ENCODE data around the gene MTR. TPM values are rescaled to one million over a fixed set of nuclear protein-coding genes. Genes with fewer than 3 reads are reported as not detected.

MTR gene
- total and polyA plus RNA-seq, 9 of the 15 experiments (the other 6 are each of a cell fraction or from before 2014, with no cell fraction given) = 3.4 to 44.3 (median 20.3) TPM

GRCh38 chr1:236819856-236820255, 24.8 kb downstream of the MTR start:
- no peaks in the 10 kb centered on the region for H4K20me1 ChIP-seq (replicated peaks; ENCODE audit: control insufficient read depth, insufficient read depth, low read length)

More at GRCh38 chr1:236819856-236820255, 24.8 kb downstream of the MTR start:
- intact Hi-C loops (cut with micrococcal nuclease) (no loop called here), in situ Hi-C loops (cut with MboI) (no loop called here)
- no peaks in the 10 kb centered on the region for H3K9me3 ChIP-seq (replicated peaks; ENCODE audit: control insufficient read depth, insufficient read depth, low read depth, low read length)
- H3K27ac ChIP-seq (ENCODE audit: extremely low read depth, low read depth, low read length) = no peak overlapping the region
- peaks cover 88% of the 10 kb centered on the region for H3K36me3 ChIP-seq (ENCODE audit: control insufficient read depth, insufficient read depth, low read length)
- no peak overlapping the region for H3K4me3 ChIP-seq
- TF ChIP-seq ZNF57 (CRISPR knock-in tag; IDR thresholded peaks at IDR 0.05) = no peak
- TF ChIP-seq ZNF253 (CRISPR knock-in tag; conservative IDR thresholded peaks at IDR 0.05) = no peak
- TF ChIP-seq HDGF (IDR thresholded peaks at IDR 0.05) = no peak
- no peak for TF ChIP-seq ZNF263 (CRISPR knock-in tag; IDR thresholded peaks at IDR 0.05; ENCODE audit: borderline replicate concordance)
- TF ChIP-seq VEZF1 (CRISPR knock-in tag; IDR thresholded peaks at IDR 0.05) = no peak
- no peak for TF ChIP-seq SRSF7 (optimal IDR thresholded peaks at IDR 0.05; ENCODE audit: low read depth, low read length)
- no peak for TF ChIP-seq GTF2B (IDR thresholded peaks at IDR 0.05; ENCODE audit: extremely low read depth, insufficient read length)
- no peak for TF ChIP-seq ZNF668 (CRISPR knock-in tag; IDR thresholded peaks at IDR 0.05)
- TF ChIP-seq ZNF780A (CRISPR knock-in tag; IDR thresholded peaks at IDR 0.05) = no peak
- no TSS peak for BruUV-seq (replicated peaks)
- no peaks in the 10 kb centered on the region for H3K27me3 ChIP-seq (ENCODE audit: control insufficient read depth in 2 of 2, insufficient read depth in 2 of 2, low read length in 2 of 2)
- WGBS (ENCODE audit: insufficient coverage, low coverage, missing lambda C conversion rate) = 93% methylated on average over 9 of the region's 9 CpGs
- DNase-seq (ENCODE audit: extremely low read depth in 1 of 4, low spot score in 3 of 4) (no peak), ATAC-seq (no peak), FAIRE-seq (no peak)
- H2AFZ ChIP-seq (ENCODE audit: low read depth, low read length) = no peak overlapping the region
- no peaks in the 10 kb centered on the region for H3K9me1 ChIP-seq (ENCODE audit: control insufficient read depth, insufficient read depth, low read length)
- CTCF ChIA-PET (ENCODE audit: low intra/inter-chr PET ratio) = no interaction called here
- POLR2A ChIA-PET = interaction anchor here (0.7 to 2.0 kb wide), 3 partner anchors 12 to 69 kb away, joined by 3 to 5 read pairs (median 4); no protein-coding TSS in a partner anchor
- no peak overlapping the region for H3K4me2 ChIP-seq (ENCODE audit: insufficient read depth, low read length)
- no peak overlapping the region for H3K9ac ChIP-seq (ENCODE audit: insufficient read depth in 1 of 2, low read depth in 2 of 2, low read length in 2 of 2)
- no peaks in the 10 kb centered on the region for H3K4me1 ChIP-seq (replicated peaks in 1 of 2; ENCODE audit: control insufficient read depth in 2 of 2, insufficient read depth in 2 of 2, low read length in 2 of 2)
- no peaks in the 10 kb centered on the region for H3K79me2 ChIP-seq (ENCODE audit: control insufficient read depth, insufficient read depth, low read length)

All from K562 (cell line).